ENCODE data around the gene ADAMTSL5. TPM values are rescaled to one million over a fixed set of nuclear protein-coding genes. Genes with fewer than 3 reads are reported as not detected.

Gene ADAMTSL5
- total RNA-seq, 2 donors from 2014 or later = 2.2 to 7.3 TPM

GRCh38 chr19:1483131-1483978 is 29.5 kb downstream of the ADAMTSL5 start:
- intact Hi-C loops (cut with DNase I) = no loop called here
- H3K4me3 ChIP-seq = no peak overlapping the region
- DNase-seq = no peak
- TF ChIP-seq, protein P1, sequence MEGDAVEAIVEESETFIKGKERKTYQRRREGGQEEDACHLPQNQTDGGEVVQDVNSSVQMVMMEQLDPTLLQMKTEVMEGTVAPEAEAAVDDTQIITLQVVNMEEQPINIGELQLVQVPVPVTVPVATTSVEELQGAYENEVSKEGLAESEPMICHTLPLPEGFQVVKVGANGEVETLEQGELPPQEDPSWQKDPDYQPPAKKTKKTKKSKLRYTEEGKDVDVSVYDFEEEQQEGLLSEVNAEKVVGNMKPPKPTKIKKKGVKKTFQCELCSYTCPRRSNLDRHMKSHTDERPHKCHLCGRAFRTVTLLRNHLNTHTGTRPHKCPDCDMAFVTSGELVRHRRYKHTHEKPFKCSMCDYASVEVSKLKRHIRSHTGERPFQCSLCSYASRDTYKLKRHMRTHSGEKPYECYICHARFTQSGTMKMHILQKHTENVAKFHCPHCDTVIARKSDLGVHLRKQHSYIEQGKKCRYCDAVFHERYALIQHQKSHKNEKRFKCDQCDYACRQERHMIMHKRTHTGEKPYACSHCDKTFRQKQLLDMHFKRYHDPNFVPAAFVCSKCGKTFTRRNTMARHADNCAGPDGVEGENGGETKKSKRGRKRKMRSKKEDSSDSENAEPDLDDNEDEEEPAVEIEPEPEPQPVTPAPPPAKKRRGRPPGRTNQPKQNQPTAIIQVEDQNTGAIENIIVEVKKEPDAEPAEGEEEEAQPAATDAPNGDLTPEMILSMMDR (IDR thresholded peaks at IDR 0.05) = no peak
- no peaks in the 10 kb centered on the region for H3K4me1 ChIP-seq
- no peaks in the 10 kb centered on the region for H3K36me3 ChIP-seq
- no peak overlapping the region for H3K27ac ChIP-seq
- H3K9ac ChIP-seq (ENCODE audit: low read depth in 2 of 2, low read length in 2 of 2) = no peak overlapping the region
- H3K9me3 ChIP-seq = no peaks in the 10 kb centered on the region
- H3K27me3 ChIP-seq = no peaks in the 10 kb centered on the region

DNA sequence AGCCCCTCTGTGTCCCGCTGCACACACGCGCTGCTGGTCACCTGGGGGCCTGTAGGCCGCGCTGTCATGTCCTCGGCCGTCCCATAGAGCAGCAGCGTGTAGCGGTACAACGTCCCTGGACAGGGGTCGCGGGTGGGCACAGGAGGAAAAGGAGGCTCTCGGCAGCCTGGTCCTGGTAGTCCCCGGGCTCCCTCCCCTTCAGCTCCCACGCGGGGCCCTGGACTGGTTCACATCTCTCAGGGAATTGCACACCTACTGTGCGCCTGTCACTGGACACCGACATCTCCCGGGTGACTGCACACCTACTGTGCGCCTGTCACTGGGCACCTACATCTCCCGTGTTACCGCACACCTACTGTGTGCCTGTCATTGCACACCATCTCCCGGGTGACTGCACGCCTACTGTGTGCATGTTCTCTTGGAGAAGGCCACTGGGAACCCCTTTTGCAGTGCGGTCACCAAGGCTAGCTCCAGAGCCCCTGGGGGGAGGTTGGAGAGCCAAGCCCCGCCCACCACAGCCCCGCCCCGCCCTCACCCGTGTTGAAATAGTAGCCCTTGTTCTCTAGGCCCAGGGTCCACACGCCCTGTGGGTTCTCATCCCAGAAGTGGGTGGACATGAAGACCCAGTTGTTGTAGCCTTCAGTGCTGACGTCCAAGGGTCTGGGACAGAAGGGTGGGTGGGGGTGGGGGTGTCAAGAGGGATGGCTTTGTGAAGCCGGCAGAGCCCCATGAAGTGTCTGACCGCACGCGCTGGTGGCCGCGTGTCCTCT is 30.3 kb downstream of the ADAMTSL5 start:
- no peak for DNase-seq
- peaks cover 5% of the 10 kb centered on the region for H3K4me1 ChIP-seq
- no peak overlapping the region for H3K9ac ChIP-seq (ENCODE audit: low read depth in 2 of 2, low read length in 2 of 2)
- no peak overlapping the region for H3K27ac ChIP-seq
- H3K9me3 ChIP-seq = no peaks in the 10 kb centered on the region
- TF ChIP-seq, protein P1 (IDR thresholded peaks at IDR 0.05) = no peak
- no peaks in the 10 kb centered on the region for H3K36me3 ChIP-seq
- intact Hi-C loops (cut with DNase I) = no loop called here
- H3K4me3 ChIP-seq = no peak overlapping the region
- H3K27me3 ChIP-seq = no peaks in the 10 kb centered on the region

DNA sequence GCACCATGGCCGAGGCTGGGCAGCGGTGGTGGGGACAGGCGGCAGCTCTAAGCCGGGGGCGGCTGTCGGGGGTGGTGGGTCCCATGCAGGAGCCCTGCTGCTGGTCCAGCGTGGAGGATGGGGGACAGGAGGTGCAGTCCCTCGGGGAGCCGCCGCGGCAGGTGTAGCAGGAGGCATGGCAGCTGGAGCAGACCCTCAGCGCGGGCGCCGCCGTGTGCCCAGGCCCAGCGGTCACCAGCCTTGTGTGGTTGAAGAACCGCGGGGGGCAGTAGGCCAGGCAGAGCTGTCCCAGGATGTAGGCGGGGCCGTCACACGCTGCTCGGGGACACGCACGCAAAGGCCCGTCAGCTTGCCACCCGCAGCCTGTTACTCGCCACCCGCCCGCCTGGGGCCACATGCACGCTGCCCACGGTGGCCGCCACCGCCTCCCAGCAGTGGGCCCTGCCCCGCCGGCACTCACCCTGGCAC is 30.9 kb downstream of the ADAMTSL5 start:
- Histone ChIP-seq H3K4me1 (peaks cover 6% of the 10 kb centered on the region), H3K27me3 (no peaks in the 10 kb centered on the region), H3K27ac (no peak overlapping the region), H3K9me3 (no peaks in the 10 kb centered on the region), H3K36me3 (no peaks in the 10 kb centered on the region), H3K4me3 (no peak overlapping the region), H3K9ac (ENCODE audit: low read depth in 2 of 2, low read length in 2 of 2) (no peak overlapping the region)
- intact Hi-C loops (cut with DNase I) = no loop called here
- TF ChIP-seq, protein P1 (IDR thresholded peaks at IDR 0.05) = no peak
- DNase-seq = no peak

DNA sequence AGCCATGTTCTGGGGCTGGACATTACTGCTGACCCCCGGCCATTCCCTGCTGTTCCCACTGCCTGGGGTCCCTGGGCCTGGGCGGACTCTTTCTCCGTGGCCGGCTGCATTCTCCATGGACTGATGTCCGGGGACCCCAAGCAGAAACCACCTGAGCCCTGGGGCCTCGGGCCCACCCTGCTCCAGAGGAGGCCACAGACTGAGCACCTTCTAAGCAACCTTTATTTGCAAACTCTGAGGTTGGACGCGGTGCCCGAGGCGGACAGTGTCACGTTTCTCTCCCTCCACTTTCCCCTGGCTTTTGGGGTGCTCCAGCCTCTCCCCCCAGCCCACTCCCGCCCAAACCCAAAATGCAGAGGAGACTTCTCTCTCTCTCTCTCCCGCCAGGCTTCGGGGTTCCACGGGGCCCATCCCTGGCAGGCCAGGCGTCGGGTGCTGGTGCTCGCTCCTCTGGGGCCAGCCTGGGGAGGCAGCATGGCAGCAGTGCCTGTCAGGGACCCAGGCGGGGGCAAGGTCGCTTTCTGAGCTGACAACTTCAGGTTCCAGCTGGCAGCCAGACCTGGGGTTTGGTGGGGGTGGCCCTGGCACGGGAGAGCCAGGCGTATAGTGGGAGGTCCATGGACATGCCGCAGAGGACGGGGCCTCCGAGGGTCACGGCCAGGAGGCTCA is 31.5 kb downstream of the ADAMTSL5 start:
- no peak for DNase-seq
- TF ChIP-seq, protein P1 (IDR thresholded peaks at IDR 0.05) = no peak
- Histone ChIP-seq H3K27me3 (no peaks in the 10 kb centered on the region), H3K27ac (no peak overlapping the region), H3K9me3 (no peaks in the 10 kb centered on the region), H3K9ac (ENCODE audit: low read depth in 2 of 2, low read length in 2 of 2) (no peak overlapping the region), H3K36me3 (no peaks in the 10 kb centered on the region), H3K4me1 (peaks cover 6% of the 10 kb centered on the region), H3K4me3 (no peak overlapping the region)
- intact Hi-C loops (cut with DNase I) = no loop called here

Data from colonic mucosa (tissue), 4 donors.